OCI-LY1 (cell line): Measurements from ENCODE around the gene TMEM126B.

Experiments
- EZH2 ChIP-seq: fragments of 200-600 bp; sonication (generic), shearing (Covaris generic); IDR thresholded peaks from 2 replicates; pipeline ENCODE4 v1.8.0; 2017; ENCODE audit warnings: borderline replicate concordance, mixed run types, mild to moderate bottlenecking, antibody characterized with exemption, low read length, moderate library complexity, mixed read lengths
- TF ChIP-seq, protein P1 (sequence below): fragments of 200-600 bp; sonication (generic), shearing (Covaris generic); IDR thresholded peaks from 2 replicates; pipeline ENCODE4 v1.5.1; 2017; ENCODE audit warnings: mild to moderate bottlenecking, antibody characterized with exemption, low read length, moderate library complexity, mixed read lengths

DNA sequence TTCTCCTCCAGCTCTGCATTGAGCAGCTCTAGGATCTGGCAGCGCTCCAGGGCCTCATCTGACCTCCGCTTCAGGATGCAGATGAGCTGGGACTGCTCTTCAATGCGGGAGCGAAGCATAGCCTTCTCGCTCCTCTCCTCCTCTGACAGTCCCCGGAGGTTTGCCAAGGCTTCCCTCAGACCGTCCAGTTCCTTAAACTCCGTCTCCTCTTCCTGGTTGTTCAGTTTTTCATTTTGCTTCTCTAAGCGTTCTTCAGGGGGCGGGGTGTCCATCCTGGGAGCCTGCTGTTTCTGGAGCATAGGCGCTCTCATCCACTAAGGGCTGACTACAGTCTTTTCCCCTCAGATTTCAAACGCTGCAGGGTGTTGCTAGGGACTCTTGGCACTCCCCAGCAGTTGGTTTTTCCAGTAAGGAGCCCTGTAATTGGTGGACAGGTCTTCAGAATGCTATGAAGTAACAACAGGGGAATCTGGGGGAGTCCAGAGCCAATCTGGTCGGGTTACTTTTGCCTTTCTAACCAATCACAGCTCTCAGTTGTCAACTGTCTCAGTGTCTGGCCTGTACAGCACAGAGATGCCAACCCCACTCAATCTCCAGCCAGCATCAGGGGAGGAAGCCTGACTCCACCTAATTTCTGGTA is 57.5 kb downstream of the TMEM126B start, which contains the start of gene CCDC89:
- TF ChIP-seq EZH2: no peak
- TF ChIP-seq, protein P1, sequence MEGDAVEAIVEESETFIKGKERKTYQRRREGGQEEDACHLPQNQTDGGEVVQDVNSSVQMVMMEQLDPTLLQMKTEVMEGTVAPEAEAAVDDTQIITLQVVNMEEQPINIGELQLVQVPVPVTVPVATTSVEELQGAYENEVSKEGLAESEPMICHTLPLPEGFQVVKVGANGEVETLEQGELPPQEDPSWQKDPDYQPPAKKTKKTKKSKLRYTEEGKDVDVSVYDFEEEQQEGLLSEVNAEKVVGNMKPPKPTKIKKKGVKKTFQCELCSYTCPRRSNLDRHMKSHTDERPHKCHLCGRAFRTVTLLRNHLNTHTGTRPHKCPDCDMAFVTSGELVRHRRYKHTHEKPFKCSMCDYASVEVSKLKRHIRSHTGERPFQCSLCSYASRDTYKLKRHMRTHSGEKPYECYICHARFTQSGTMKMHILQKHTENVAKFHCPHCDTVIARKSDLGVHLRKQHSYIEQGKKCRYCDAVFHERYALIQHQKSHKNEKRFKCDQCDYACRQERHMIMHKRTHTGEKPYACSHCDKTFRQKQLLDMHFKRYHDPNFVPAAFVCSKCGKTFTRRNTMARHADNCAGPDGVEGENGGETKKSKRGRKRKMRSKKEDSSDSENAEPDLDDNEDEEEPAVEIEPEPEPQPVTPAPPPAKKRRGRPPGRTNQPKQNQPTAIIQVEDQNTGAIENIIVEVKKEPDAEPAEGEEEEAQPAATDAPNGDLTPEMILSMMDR: no peak
